ENCODE results near the gene DESI1.

The DESI1 gene

DNA sequence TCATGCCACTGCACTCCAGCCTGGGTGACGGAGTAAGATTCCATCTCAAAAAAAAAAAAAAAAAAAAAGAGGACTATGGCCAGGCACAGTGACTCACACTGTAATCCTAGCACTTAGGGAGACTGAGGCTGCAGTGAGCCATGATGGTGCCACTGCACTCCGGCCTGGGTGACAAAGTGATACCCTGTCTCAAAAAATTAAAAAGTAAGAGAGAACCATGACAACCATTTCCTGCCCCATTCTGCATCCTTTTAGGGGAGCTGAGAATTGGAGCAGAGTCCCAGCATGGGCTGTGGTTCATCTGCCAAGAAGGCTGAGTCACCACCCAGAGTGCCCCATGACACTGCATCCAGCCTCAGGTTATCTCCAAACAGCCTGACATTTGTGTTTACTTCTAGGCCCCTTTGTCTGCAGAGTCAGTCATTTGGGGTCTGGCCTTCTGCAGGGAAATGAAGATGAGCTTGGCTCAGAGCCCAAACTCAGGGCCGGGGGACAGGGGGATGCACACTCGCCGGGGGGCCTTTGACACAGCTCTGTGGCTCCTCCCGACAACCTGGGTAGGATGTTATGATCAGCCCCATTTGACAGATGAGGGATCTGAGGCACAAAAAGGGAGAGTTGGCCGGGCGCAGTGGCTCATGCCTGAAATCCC, 55.3 kb downstream of the DESI1 start:
- no peaks in the 10 kb centered on the region for H3K36me3 ChIP-seq (replicated peaks; ENCODE audit: insufficient read depth, low read length)

DNA sequence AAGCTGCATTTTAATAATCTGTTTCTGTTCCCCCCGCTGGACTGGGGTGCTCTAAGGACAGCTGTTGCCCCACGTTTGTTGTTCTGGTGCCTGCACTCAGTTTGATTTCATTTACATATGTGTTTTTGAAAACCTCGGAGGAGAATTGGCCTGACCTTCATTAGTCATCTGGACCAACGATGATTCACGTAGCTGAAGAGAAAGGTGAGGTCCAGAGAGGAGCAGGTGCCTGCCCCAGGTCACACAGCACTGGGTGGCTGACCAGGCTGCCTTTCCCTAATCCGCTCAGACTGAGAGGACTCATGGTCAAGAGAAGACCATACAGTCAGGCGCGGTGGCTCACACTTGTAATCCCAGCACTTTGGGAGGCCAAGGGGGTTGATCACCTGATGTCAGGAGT, 56.3 kb downstream of the DESI1 start:
- H3F3A ChIP-seq (ENCODE audit: insufficient read depth, low read length), result no peaks in the 10 kb centered on the region
- H3K4me3 ChIP-seq (ENCODE audit: low read length), result no peak overlapping the region
- no peak overlapping the region for H3K27ac ChIP-seq (ENCODE audit: low read length)
- no peaks in the 10 kb centered on the region for H3K9me3 ChIP-seq (replicated peaks; ENCODE audit: insufficient read depth, low read length)
- H3K4me1 ChIP-seq (ENCODE audit: low read length), result peaks cover 3% of the 10 kb centered on the region; the same call in 1 of the 2 replicates
- TF ChIP-seq EZH2phosphoT487 (IDR thresholded peaks at IDR 0.05; ENCODE audit: low read length) (no peak), EZH2 (optimal IDR thresholded peaks at IDR 0.05; ENCODE audit: low read depth, low read length) (no peak)
- TF ChIP-seq, protein P1, sequence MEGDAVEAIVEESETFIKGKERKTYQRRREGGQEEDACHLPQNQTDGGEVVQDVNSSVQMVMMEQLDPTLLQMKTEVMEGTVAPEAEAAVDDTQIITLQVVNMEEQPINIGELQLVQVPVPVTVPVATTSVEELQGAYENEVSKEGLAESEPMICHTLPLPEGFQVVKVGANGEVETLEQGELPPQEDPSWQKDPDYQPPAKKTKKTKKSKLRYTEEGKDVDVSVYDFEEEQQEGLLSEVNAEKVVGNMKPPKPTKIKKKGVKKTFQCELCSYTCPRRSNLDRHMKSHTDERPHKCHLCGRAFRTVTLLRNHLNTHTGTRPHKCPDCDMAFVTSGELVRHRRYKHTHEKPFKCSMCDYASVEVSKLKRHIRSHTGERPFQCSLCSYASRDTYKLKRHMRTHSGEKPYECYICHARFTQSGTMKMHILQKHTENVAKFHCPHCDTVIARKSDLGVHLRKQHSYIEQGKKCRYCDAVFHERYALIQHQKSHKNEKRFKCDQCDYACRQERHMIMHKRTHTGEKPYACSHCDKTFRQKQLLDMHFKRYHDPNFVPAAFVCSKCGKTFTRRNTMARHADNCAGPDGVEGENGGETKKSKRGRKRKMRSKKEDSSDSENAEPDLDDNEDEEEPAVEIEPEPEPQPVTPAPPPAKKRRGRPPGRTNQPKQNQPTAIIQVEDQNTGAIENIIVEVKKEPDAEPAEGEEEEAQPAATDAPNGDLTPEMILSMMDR (IDR thresholded peaks at IDR 0.05; ENCODE audit: low read length), result no peak
- H3K27me3 ChIP-seq (replicated peaks; ENCODE audit: insufficient read depth, low read length), result no peaks in the 10 kb centered on the region
- no peak overlapping the region for H3K9ac ChIP-seq (ENCODE audit: low read length)
- H3K79me2 ChIP-seq (ENCODE audit: low read length), result no peaks in the 10 kb centered on the region
- no peak for DNase-seq
- no peak overlapping the region for H3K4me2 ChIP-seq (ENCODE audit: low read depth, low read length)
- H3K36me3 ChIP-seq (replicated peaks; ENCODE audit: insufficient read depth, low read length), result no peaks in the 10 kb centered on the region
- H4K20me1 ChIP-seq (ENCODE audit: insufficient read depth, low read length), result no peaks in the 10 kb centered on the region
- no peak overlapping the region for H2AFZ ChIP-seq (ENCODE audit: low read length)
- H3K9me2 ChIP-seq (replicated peaks; ENCODE audit: insufficient read depth, low read length), result no peaks in the 10 kb centered on the region

More for the DNA sequence above, 55.3 kb downstream of the DESI1 start:
- H3K27me3 ChIP-seq (replicated peaks; ENCODE audit: insufficient read depth, low read length), result no peaks in the 10 kb centered on the region
- H3K9ac ChIP-seq (ENCODE audit: low read length), result no peak overlapping the region
- no peak overlapping the region for H3K4me3 ChIP-seq (ENCODE audit: low read length)
- TF ChIP-seq, protein P1 (IDR thresholded peaks at IDR 0.05; ENCODE audit: low read length), result no peak
- TF ChIP-seq EZH2phosphoT487 (IDR thresholded peaks at IDR 0.05; ENCODE audit: low read length), result no peak
- TF ChIP-seq EZH2 (optimal IDR thresholded peaks at IDR 0.05; ENCODE audit: low read depth, low read length), result no peak
- no peaks in the 10 kb centered on the region for H3F3A ChIP-seq (ENCODE audit: insufficient read depth, low read length)
- no peaks in the 10 kb centered on the region; the same call in 1 of the 2 replicates for H3K4me1 ChIP-seq (ENCODE audit: low read length)
- no peaks in the 10 kb centered on the region for H4K20me1 ChIP-seq (ENCODE audit: insufficient read depth, low read length)
- no peaks in the 10 kb centered on the region for H3K79me2 ChIP-seq (ENCODE audit: low read length)
- DNase-seq, result no peak
- no peaks in the 10 kb centered on the region for H3K9me2 ChIP-seq (replicated peaks; ENCODE audit: insufficient read depth, low read length)
- H3K27ac ChIP-seq (ENCODE audit: low read length), result no peak overlapping the region
- no peaks in the 10 kb centered on the region for H3K9me3 ChIP-seq (replicated peaks; ENCODE audit: insufficient read depth, low read length)
- no peak overlapping the region for H2AFZ ChIP-seq (ENCODE audit: low read length)
- H3K4me2 ChIP-seq (ENCODE audit: low read depth, low read length), result no peak overlapping the region

DNA sequence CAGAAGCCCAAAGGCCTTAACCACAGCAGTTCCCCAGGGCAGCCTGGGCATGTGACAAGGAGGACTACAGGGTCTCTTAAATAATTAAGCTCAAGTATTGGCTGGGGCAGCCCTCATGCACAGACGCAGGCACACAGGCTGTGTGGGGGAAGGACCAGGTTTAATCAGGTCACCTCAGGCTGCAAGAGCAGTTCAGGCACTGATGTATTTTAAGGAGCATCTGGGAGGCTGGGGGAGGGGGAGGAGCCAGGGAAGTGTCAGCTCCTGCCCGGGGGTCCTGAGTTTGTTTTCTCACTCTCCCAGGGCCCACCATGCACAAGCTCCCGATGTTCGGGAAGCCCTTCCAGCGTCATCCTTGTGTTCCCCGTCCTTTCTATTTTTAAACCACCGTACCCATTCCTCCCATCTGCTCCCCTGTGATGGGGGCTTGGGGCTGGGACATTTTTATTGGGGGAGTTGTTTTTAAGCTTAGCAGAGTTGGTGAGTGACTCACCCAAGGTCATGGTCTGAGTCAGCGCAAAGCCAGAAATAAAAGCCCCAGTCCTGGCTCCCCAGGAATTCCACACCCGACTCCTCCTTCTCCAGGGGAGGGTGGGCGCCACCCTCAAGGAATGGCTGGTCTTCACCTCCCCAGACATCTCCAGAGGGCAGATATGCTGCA, 57.7 kb downstream of the DESI1 start:
- H3K4me2 ChIP-seq (ENCODE audit: low read depth, low read length), result no peak overlapping the region
- no peak overlapping the region for H3K27ac ChIP-seq (ENCODE audit: low read length)
- no peaks in the 10 kb centered on the region for H3K9me3 ChIP-seq (replicated peaks; ENCODE audit: insufficient read depth, low read length)
- TF ChIP-seq EZH2 (optimal IDR thresholded peaks at IDR 0.05; ENCODE audit: low read depth, low read length) (no peak), EZH2phosphoT487 (IDR thresholded peaks at IDR 0.05; ENCODE audit: low read length) (no peak)
- TF ChIP-seq, protein P1 (IDR thresholded peaks at IDR 0.05; ENCODE audit: low read length), result no peak
- H2AFZ ChIP-seq (ENCODE audit: low read length), result no peak overlapping the region
- H3K4me3 ChIP-seq (ENCODE audit: low read length), result no peak overlapping the region
- H3K27me3 ChIP-seq (replicated peaks; ENCODE audit: insufficient read depth, low read length), result no peaks in the 10 kb centered on the region
- DNase-seq, result no peak
- no peaks in the 10 kb centered on the region for H3F3A ChIP-seq (ENCODE audit: insufficient read depth, low read length)
- H3K36me3 ChIP-seq (replicated peaks; ENCODE audit: insufficient read depth, low read length), result no peaks in the 10 kb centered on the region
- no peak overlapping the region for H3K9ac ChIP-seq (ENCODE audit: low read length)
- H3K9me2 ChIP-seq (replicated peaks; ENCODE audit: insufficient read depth, low read length), result no peaks in the 10 kb centered on the region
- H3K4me1 ChIP-seq (ENCODE audit: low read length), result peaks cover 3% of the 10 kb centered on the region; the same call in 1 of the 2 replicates
- H3K79me2 ChIP-seq (ENCODE audit: low read length), result no peaks in the 10 kb centered on the region
- no peaks in the 10 kb centered on the region for H4K20me1 ChIP-seq (ENCODE audit: insufficient read depth, low read length)
